ENCODE data around the gene DDA1. TPM values are rescaled to one million over a fixed set of nuclear protein-coding genes. Genes with fewer than 3 reads are reported as not detected.

The DDA1 gene
- total and polyA plus RNA-seq, 2 of the 13 experiments (the other 11 are each of a cell fraction or from before 2014, with no cell fraction given): 24.5 to 26.0 TPM

DNA sequence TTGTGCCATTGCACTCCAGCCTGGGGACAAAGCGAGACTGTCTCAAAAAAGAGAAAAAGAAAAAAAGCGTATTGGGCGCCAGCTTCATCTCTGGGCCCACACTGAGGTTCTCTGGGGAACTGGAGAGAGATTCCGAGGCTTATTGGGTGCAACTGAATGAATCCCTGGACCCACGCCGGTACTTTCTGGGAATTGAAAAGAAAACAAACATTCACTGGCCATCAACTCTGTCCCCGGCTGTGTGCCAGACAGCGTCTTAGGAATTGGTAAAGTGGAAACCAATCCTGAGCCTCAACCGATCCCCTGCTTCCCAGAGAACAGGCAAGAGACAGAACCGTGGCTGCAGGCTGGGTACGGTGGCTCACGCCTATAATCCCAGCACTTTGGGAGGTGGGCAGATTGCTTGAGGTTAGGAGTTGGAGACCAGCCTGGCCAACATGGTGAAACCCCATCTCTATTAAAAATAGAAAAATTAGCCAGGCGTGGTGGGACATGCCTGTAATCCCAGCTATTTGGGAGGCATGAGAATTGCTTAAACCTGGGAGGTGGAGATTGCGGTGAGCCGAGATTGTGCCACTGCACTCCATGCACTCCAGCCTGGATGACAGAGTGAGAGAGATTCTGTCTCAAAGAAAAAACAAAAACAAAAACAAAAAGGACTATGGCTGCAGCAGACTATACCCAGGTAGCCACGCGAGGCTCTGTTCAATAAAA is 16.7 kb downstream of the DDA1 start:
- Histone ChIP-seq H3K79me2 (ENCODE audit: insufficient read depth, low read length) (no peaks in the 10 kb centered on the region), H3K27ac (ENCODE audit: extremely low read length, insufficient read depth, low read length) (no peak overlapping the region), H3K4me2 (ENCODE audit: low read depth, low read length) (no peak overlapping the region), H3K9me3 (ENCODE audit: low read length) (no peaks in the 10 kb centered on the region), H2AFZ (ENCODE audit: low read length) (no peak overlapping the region), H3K9ac (ENCODE audit: insufficient read depth, low read depth, low read length) (no peak overlapping the region), H3K4me1 (ENCODE audit: insufficient read depth, low read length) (peaks cover 8% of the 10 kb centered on the region), H3K27me3 (ENCODE audit: control insufficient read depth in 1 of 2, insufficient read depth in 2 of 2, low read length in 2 of 2) (no peaks in the 10 kb centered on the region), H3K4me3 (replicated peaks in 1 of 3; ENCODE audit: insufficient read depth in 1 of 3, low read depth in 2 of 3, low read length in 3 of 3) (no peak overlapping the region), H3K36me3 (replicated peaks in 1 of 2; ENCODE audit: control insufficient read depth in 1 of 2, insufficient read depth in 2 of 2, low read length in 2 of 2) (peaks cover 0 to 9% of the 10 kb centered on the region in 2 experiments; a peak in 2 of 5 replicates), H4K20me1 (ENCODE audit: insufficient read depth, low read length) (no peaks in the 10 kb centered on the region)
- no peak for DNase-seq (ENCODE audit: low spot score)
- intact Hi-C loops (cut with micrococcal nuclease; ENCODE audit: unreplicated experiment): no loop called here
- whole genome bisulfite sequencing (ENCODE audit: low lambda C conversion rate): 91% methylated on average over 17 of the region's 17 CpGs
- BruUV-seq (replicated peaks): no TSS peak
- CTCF ChIA-PET (ENCODE audit: low intra/inter-chr PET ratio, low total read pairs): no interaction called here
- POLR2A ChIA-PET: no interaction called here
- no peak for FAIRE-seq
- ATAC-seq: no peak
- TF ChIP-seq HOXD1 (CRISPR knock-in tag; IDR thresholded peaks at IDR 0.05) (no peak), ZNF20 (CRISPR knock-in tag; IDR thresholded peaks at IDR 0.05) (no peak), ZNF883 (CRISPR knock-in tag; IDR thresholded peaks at IDR 0.05; ENCODE audit: not compliant biosample characterization) (no peak), DRAP1 (CRISPR knock-in tag; IDR thresholded peaks at IDR 0.05) (no peak), ZUFSP (CRISPR knock-in tag; IDR thresholded peaks at IDR 0.05; ENCODE audit: borderline replicate concordance) (no peak), CC2D1A (CRISPR knock-in tag; IDR thresholded peaks at IDR 0.05) (no peak), YEATS4 (CRISPR knock-in tag; IDR thresholded peaks at IDR 0.05; ENCODE audit: borderline replicate concordance) (no peak), CEBPZ (IDR thresholded peaks at IDR 0.05; ENCODE audit: low read length) (no peak), ZNF224 (CRISPR knock-in tag; IDR thresholded peaks at IDR 0.05) (no peak), TCF7L2 (IDR thresholded peaks at IDR 0.05; ENCODE audit: low read depth, low read length) (no peak), EED (CRISPR knock-in tag; IDR thresholded peaks at IDR 0.05) (no peak), ZNF792 (CRISPR knock-in tag; IDR thresholded peaks at IDR 0.05) (no peak), ZNF737 (CRISPR knock-in tag; IDR thresholded peaks at IDR 0.05; ENCODE audit: borderline replicate concordance) (no peak)
- TF ChIP-seq, protein P1, sequence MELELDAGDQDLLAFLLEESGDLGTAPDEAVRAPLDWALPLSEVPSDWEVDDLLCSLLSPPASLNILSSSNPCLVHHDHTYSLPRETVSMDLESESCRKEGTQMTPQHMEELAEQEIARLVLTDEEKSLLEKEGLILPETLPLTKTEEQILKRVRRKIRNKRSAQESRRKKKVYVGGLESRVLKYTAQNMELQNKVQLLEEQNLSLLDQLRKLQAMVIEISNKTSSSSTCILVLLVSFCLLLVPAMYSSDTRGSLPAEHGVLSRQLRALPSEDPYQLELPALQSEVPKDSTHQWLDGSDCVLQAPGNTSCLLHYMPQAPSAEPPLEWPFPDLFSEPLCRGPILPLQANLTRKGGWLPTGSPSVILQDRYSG (CRISPR knock-in tag; IDR thresholded peaks at IDR 0.05): no peak
- in situ Hi-C loops (cut with HindIII; ENCODE audit: extremely low pct_ligation_motif_present, low pct_unique_long_range_greater_than_20kb): no loop called here
